IPS-15b (cell line): ENCODE measurements around the gene LONRF2.

Experiments
- H3K27me3 ChIP-seq: one replicate; pipeline ENCODE4 v1.6.1; 2013; ENCODE audit warnings: low read length; ENCODE audit not compliant: control insufficient read depth, insufficient read depth
- H3K36me3 ChIP-seq: one replicate; pipeline ENCODE4 v1.6.1; 2013; ENCODE audit warnings: low read length; ENCODE audit not compliant: control insufficient read depth, insufficient read depth
- H3K4me1 ChIP-seq: one replicate; pipeline ENCODE4 v1.6.1; 2013; ENCODE audit warnings: mild to moderate bottlenecking, low read length; ENCODE audit not compliant: control insufficient read depth, insufficient read depth
- H3K4me3 ChIP-seq: one replicate; pipeline ENCODE4 v1.5.1; 2013; ENCODE audit warnings: low read depth, low read length
- H3K9ac ChIP-seq: one replicate; pipeline ENCODE4 v1.6.1; 2013; ENCODE audit warnings: low read depth, mild to moderate bottlenecking, low read length
- H3K9me3 ChIP-seq: one replicate; pipeline ENCODE4 v1.6.1; 2013; ENCODE audit warnings: mild to moderate bottlenecking, low read length; ENCODE audit not compliant: control insufficient read depth, insufficient read depth

The LONRF2 gene

GRCh38 chr2:100334929-100335328 is 12.6 kb upstream of the LONRF2 start:
- Histone ChIP-seq H3K9me3 (peaks cover 3% of the 10 kb centered on the region), H3K4me3 (no peak overlapping the region), H3K9ac (no peak overlapping the region), H3K4me1 (no peaks in the 10 kb centered on the region), H3K27me3 (no peaks in the 10 kb centered on the region), H3K36me3 (no peaks in the 10 kb centered on the region)

- Histone ChIP-seq H3K36me3 (no peaks in the 10 kb centered on the region), H3K4me3 (no peak overlapping the region), H3K9me3 (no peaks in the 10 kb centered on the region), H3K4me1 (no peaks in the 10 kb centered on the region), H3K27me3 (peaks cover 28% of the 10 kb centered on the region), H3K9ac (no peak overlapping the region)
Measured at GRCh38 chr2:100327742-100328141, 5.4 kb upstream of the LONRF2 start.

DNA sequence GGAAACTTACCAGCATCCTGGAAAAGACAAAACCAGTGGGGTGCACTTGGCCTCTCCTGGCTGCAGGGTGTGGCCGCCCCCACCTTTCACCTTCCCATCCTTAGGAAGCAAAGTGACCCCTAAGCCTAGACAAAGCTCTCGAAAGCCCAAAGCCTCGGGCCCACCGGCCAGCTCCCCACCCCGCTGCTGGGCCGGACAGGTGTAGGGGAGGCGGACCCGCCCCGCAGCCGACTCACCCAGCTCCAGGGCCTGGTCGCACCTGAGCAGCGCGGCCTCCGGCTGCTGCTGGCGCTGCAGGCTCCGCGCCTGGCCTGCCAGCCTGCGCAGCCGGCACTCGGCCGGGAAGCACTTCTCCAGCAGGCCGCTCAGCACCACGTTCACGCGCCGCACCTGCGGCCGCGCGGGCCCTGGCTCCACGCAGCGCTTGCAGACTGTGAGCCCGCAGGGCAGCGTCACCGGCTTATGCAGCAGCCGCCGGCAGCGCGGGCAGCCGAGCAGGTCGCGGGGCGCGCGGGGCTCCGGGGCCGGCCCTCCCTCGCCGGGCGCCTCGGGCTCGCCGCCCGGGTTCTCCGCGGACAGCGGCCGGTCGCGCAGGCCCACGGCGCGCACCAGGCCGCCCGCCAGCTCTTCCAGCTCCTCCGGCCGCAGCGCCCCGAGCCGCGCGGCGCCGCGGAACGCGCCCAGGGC is 979 bp downstream of the LONRF2 start:
- H3K9ac ChIP-seq: no peak overlapping the region
- no peaks in the 10 kb centered on the region for H3K36me3 ChIP-seq
- H3K4me3 ChIP-seq: peak overlapping the region; percentile 56
- H3K9me3 ChIP-seq: no peaks in the 10 kb centered on the region
- H3K4me1 ChIP-seq: no peaks in the 10 kb centered on the region
- peaks cover 57% of the 10 kb centered on the region for H3K27me3 ChIP-seq

DNA sequence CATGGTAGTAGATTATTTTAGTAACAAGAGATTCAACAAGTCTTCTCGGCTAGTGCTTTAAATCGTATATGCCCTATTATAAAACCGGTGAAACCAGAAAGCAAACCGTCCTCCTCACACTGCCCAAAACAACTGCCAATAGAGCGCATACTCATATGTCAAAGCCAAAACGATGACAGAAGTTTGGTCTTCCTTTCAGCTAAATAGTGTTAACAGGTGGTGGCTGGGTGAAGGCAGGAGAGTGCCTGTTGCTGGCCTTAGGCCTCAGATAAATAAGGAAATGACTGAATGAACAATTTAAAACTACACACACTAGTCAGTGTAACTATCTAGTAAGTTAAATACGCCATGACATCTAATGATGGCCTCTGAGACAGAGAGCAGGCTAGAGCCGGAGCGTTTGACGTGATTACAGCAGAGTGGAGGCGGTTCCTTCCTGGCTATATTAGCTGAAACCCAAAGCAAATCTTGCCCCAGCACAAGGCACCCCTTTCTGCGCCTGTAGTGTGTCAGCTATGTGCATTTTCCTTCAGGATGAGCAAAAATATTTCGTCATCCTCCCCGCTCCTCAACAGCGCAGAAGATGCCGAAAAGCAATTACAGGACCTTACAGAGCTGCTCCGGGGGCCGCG is 1.6 kb downstream of the LONRF2 start:
- no peaks in the 10 kb centered on the region for H3K36me3 ChIP-seq
- H3K27me3 ChIP-seq: peaks cover 57% of the 10 kb centered on the region
- no peaks in the 10 kb centered on the region for H3K9me3 ChIP-seq
- H3K4me3 ChIP-seq: peak overlapping the region; percentile 56
- no peak overlapping the region for H3K9ac ChIP-seq
- no peaks in the 10 kb centered on the region for H3K4me1 ChIP-seq

DNA sequence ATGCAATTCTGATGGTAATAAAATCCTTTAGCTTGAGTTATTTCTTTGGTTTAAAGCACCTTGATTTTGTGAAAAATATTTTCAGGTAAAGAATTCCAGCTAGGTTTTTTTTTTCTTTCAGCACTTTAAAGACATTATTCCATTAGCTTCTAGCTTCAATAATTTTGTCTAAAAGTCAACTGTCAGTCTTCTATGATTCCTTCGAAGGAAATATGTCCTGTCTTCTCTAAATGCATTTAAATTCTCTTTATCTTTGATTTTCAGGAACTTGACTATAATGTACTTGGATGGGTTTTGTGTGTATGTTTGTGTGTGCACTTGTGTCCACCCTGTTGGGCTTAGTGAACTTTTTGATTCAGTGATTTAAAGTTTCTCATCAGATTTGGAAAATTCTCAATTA is 4.7 kb downstream of the LONRF2 start:
- Histone ChIP-seq H3K9me3 (no peaks in the 10 kb centered on the region), H3K36me3 (no peaks in the 10 kb centered on the region), H3K4me3 (no peak overlapping the region), H3K27me3 (peaks cover 29% of the 10 kb centered on the region), H3K4me1 (no peaks in the 10 kb centered on the region), H3K9ac (no peak overlapping the region)

GRCh38 chr2:100309973-100310719 is 12.2 kb downstream of the LONRF2 start:
- Histone ChIP-seq H3K4me1 (no peaks in the 10 kb centered on the region), H3K27me3 (no peaks in the 10 kb centered on the region), H3K36me3 (no peaks in the 10 kb centered on the region), H3K9ac (no peak overlapping the region), H3K9me3 (no peaks in the 10 kb centered on the region), H3K4me3 (no peak overlapping the region)

- Histone ChIP-seq H3K9me3 (no peaks in the 10 kb centered on the region), H3K36me3 (no peaks in the 10 kb centered on the region)
Measured at GRCh38 chr2:100309311-100309710, 13.0 kb downstream of the LONRF2 start.

GRCh38 chr2:100303744-100304143 is 18.6 kb downstream of the LONRF2 start:
- H3K9me3 ChIP-seq: no peaks in the 10 kb centered on the region

More at GRCh38 chr2:100309311-100309710, 13.0 kb downstream of the LONRF2 start:
- Histone ChIP-seq H3K4me3 (no peak overlapping the region), H3K4me1 (no peaks in the 10 kb centered on the region), H3K9ac (no peak overlapping the region), H3K27me3 (no peaks in the 10 kb centered on the region)

DNA sequence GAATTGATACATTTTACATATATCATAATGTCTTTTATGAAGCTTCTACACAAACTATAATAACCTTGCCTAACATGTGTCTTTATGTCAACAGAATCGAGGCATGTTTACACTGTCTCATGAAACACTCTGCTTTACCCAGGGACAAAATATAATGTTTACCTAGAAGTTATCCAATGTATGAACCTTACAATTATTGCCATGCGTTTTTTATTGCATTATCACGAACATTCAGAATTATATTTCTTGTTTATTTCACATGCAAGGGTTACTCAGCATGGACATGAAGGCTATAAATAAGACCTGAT is 19.8 kb downstream of the LONRF2 start:
- Histone ChIP-seq H3K9me3 (no peaks in the 10 kb centered on the region), H3K4me1 (no peaks in the 10 kb centered on the region), H3K9ac (no peak overlapping the region), H3K36me3 (no peaks in the 10 kb centered on the region), H3K4me3 (no peak overlapping the region), H3K27me3 (no peaks in the 10 kb centered on the region)

More at GRCh38 chr2:100303744-100304143, 18.6 kb downstream of the LONRF2 start:
- no peak overlapping the region for H3K9ac ChIP-seq
- no peak overlapping the region for H3K4me3 ChIP-seq
- no peaks in the 10 kb centered on the region for H3K4me1 ChIP-seq
- H3K36me3 ChIP-seq: no peaks in the 10 kb centered on the region
- H3K27me3 ChIP-seq: no peaks in the 10 kb centered on the region

DNA sequence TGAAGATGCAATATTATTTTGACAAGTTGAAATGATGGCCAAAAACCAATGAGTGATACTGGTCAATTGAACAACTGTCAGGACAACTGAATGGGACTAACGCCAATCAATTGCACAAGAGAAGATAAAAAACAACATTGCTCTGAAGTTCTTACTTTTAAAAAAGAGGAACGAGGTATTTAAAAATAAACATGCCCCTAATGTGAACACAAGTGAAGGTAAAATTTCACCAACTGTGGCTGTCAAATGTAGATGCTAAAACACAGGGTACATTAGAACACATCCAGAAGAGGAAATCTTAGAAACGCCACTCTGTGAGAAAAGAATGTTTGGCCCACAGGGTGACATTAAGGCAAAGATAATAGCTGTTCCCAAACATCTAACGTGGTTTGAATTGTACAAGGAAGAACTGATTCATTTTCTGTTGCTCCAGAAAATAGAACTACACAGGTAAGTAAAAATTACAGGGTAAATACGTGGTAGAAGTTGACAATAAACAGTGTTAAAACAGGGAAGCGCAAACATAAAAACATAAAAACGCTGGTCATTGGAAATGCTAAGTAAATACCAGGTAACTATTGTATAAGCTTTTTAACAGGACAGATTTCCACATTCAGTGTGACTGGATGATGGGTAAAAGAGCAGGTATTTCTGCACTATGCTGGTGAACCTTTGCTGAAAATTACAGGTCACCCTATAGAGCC is 20.3 kb downstream of the LONRF2 start:
- no peaks in the 10 kb centered on the region for H3K4me1 ChIP-seq
- no peaks in the 10 kb centered on the region for H3K9me3 ChIP-seq
- H3K36me3 ChIP-seq: no peaks in the 10 kb centered on the region
- no peak overlapping the region for H3K9ac ChIP-seq
- H3K27me3 ChIP-seq: no peaks in the 10 kb centered on the region
- no peak overlapping the region for H3K4me3 ChIP-seq

- Histone ChIP-seq H3K4me3 (no peak overlapping the region), H3K9me3 (no peaks in the 10 kb centered on the region), H3K27me3 (no peaks in the 10 kb centered on the region), H3K9ac (no peak overlapping the region), H3K4me1 (no peaks in the 10 kb centered on the region), H3K36me3 (no peaks in the 10 kb centered on the region)
Measured at GRCh38 chr2:100299548-100299947, 22.8 kb downstream of the LONRF2 start.
